GM21526 (cell line): ENCODE measurements around the gene SPDYE8.
"Not testable (repeated sequence)": the region's sequence is repeated elsewhere in the genome, so short reads cannot be mapped to it uniquely, and the experiment has no call there.

Experiments used
- ATAC-seq: cut with Tn5 transposase; IDR thresholded peaks from one replicate; pipeline ENCODE4 v1.9.1; 2021; ENCODE audit warnings: moderate library complexity; ENCODE audit not compliant: unreplicated experiment, low FRiP score

Gene SPDYE8, protein sequence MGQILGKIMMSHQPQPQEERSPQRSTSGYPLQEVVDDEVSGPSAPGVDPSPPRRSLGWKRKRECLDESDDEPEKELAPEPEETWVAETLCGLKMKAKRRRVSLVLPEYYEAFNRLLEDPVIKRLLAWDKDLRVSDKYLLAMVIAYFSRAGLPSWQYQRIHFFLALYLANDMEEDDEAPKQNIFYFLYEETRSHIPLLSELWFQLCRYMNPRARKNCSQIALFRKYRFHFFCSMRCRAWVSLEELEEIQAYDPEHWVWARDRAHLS

GRCh38 chr7:73029666-73030065 lies at the start of gene SPDYE8:
Gene SPDYE8 (minus strand): TSS chr7:73029766. CDS start chr7:73027966, 1,800 bp downstream.
- not testable (repeated sequence) for ATAC-seq

DNA sequence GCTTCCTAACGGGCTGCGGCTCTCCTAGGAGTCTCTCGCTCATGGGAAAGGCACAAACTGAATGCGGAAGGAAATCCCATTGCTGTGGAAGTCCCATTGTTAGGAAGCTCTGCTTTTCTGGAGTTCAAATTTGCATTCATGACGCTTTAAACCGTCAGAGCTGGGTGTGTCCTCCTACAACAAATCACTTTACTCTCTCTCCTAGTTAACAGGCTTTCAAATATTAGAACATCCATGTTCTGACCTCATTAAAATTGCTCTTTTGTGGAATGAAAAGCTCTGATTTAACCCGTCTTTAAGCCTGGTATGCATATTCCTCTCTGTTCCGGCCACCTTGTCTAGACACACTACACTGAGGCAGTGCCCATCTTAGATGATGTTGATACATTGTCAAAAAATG lies 28.2 kb upstream of the SPDYE8 start, which contains the start of gene SPDYE11:
Gene SPDYE11 (minus strand): TSS at position 101 of the 400 bp plus-strand sequence. CDS start 1,800 bp downstream, outside the sequence.
- not testable (repeated sequence) for ATAC-seq

GRCh38 chr7:73006491-73006890 lies 23.1 kb downstream of the SPDYE8 start:
- not testable (repeated sequence) for ATAC-seq

DNA sequence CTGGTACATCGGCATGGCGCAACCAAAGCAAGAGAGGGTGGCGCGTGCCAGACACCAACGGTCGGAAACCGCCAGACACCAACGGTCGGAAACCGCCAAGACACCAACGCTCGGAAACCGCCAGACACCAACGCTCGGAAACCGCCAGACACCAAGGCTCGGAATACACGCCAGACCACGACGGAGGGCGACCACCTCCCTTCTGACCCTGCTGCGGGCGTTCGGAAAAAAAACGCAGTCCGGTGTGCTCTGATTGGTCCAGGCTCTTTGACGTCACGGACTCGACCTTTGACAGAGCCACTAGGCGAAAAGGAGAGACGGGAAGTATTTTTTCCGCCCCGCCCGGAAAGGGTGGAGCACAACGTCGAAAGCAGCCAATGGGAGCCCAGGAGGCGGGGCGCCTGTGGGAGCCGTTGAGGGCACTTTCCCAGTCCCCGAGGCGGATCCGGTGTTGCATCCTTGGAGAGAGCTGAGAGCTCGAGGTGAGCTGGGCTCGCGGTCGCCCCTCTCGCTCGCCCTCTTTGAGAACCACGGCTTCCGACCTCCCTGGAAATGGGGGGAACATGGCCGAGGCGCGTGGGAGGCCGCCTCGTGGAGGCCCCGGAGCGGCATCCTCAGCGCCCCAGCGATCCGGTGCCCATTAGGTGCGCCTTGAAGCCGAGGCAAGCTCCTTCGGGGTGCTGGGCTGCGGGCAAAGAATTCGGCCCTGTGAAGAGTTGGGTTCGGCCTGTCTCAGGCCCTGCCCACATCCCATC lies 23.7 kb downstream of the SPDYE8 start:
- peak; percentile 88 for ATAC-seq

GRCh38 chr7:73005356-73005692 lies 24.2 kb downstream of the SPDYE8 start:
- peak; percentile 76 for ATAC-seq

GRCh38 chr7:72997887-72998468 lies 31.6 kb downstream of the SPDYE8 start:
- not testable (repeated sequence) for ATAC-seq

GRCh38 chr7:72997447-72997846 lies 32.1 kb downstream of the SPDYE8 start:
- not testable (repeated sequence) for ATAC-seq

DNA sequence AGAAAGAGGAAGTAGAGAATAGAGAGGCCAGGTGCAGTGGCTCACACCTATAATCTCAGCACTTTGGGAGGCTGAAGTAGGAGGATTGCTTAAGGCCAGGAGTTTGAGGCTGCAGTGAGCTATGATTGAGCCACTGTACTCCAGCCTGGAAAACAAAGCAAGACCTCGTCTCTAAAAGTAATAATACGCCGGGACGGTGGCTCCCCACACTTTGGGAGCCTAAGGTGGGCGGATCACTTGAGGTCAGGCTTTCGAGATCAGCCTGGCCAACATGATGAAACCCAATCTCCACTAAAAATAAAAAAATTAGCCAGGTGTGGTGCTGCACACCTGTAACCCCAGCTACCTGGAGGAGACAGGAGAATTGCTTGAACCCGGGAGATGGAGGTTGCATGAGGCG lies 34.1 kb downstream of the SPDYE8 start:
- ATAC-seq: not testable (repeated sequence)

- not testable (repeated sequence) for ATAC-seq
These were observed 39.2 kb downstream of the SPDYE8 start for GRCh38 chr7:72990146-72990913.

GRCh38 chr7:72982084-72982483 lies 47.5 kb downstream of the SPDYE8 start:
- not testable (repeated sequence) for ATAC-seq

- ATAC-seq: not testable (repeated sequence)
These were observed 49.2 kb downstream of the SPDYE8 start for GRCh38 chr7:72980382-72980781.

GRCh38 chr7:72976434-72976833 lies 53.1 kb downstream of the SPDYE8 start:
- not testable (repeated sequence) for ATAC-seq

DNA sequence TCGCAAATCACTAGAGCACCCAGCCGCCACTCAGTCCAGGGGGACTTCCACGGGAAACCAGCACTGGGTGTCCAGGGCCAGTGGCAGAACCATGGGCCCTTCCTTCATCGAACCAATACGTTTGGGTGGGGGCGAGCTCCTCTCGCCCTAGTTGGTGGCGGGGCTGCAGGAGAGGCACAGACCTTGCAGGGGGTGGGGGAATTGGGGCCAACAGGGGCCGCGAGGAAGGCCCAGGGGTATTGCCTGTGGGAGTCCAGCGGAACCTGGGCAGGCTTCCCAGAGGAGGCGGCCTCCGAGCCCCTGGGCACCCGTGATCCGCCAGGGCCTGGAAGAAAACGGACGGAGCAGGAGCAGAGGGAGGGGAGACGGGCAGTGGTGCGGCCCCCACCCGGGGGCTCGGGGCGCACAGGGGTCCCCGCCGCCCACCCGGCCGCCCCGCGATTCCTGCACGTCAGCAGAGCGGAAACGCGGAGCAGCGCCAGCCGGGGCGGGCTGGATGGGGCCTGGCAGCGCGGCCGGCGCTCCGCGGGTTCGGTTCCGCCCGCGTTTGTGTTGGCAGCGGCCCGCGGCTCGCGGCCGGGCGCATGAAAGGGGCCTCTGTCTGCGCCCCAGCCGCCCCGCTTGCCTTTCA lies 53.8 kb downstream of the SPDYE8 start:
- ATAC-seq: not testable (repeated sequence)

- ATAC-seq: not testable (repeated sequence)
These were observed 54.8 kb downstream of the SPDYE8 start for GRCh38 chr7:72974781-72975180.

GRCh38 chr7:72971505-72971904 lies 58.1 kb downstream of the SPDYE8 start:
- ATAC-seq: not testable (repeated sequence)
